Neural progenitor cell (in vitro differentiated cells): ENCODE results near the gene UBC.
"Not testable (repeated sequence)": the region's sequence is repeated elsewhere in the genome, so short reads cannot be mapped to it uniquely, and the experiment has no call there.

Source experiments
- CTCF ChIP-seq: fragments of 200-600 bp; sonication (generic); IDR thresholded peaks from 2 replicates; pipeline ENCODE4 v1.5.1; 2017; ENCODE audit warnings: antibody characterized with exemption, mild to moderate bottlenecking
- EZH2 ChIP-seq: fragments of 200-600 bp; sonication (generic); IDR thresholded peaks from 2 replicates; pipeline ENCODE4 v1.6.1; 2017; ENCODE audit warnings: antibody characterized with exemption, mild to moderate bottlenecking, moderate library complexity
- EZH2phosphoT487 ChIP-seq: fragments of 200-600 bp; sonication (generic); IDR thresholded peaks from 2 replicates; pipeline ENCODE4 v1.6.1; 2017; ENCODE audit warnings: antibody characterized with exemption

- not testable (repeated sequence) for TF ChIP-seq CTCF, EZH2phosphoT487, EZH2
These were observed 26.7 kb downstream of the UBC start for GRCh38 chr12:124887766-124888165.
